Measurements from ENCODE around the gene ZG16. TPM values are rescaled to one million over a fixed set of nuclear protein-coding genes. Genes with fewer than 3 reads are reported as not detected.

ZG16 gene
- total and polyA plus RNA-seq, 9 of the 15 experiments (the other 6 are each of a cell fraction or from before 2014, with no cell fraction given), result 0.04 TPM; not detected in 8

DNA sequence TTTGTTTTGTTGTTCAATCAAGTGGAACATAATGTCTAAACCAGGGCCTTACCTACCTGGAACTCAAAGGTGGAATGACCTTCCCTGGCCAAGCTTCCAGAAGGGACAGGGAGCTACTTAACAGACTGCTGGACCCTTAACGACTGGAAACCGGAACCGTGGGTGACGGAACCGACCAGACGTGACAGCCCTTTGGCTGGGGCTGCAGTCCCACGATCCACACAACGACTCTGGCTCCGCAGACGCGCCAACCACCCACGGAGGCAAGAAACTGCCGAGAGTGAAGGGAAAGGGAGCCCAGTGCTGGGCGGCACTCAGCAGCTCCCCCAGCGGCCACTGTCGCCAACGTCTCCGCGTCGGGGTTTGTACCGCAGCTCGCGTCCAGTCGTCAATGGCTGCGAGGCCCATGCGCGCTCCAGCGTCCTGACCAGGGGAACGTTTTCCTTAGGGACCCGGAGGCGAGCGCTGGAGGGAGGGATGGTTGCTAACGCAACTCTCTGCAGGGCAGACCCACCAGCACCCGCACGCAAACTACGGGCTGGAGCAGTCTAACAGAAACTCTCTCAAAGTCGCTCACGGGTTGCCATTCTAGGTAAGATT lies 6.9 kb downstream of the ZG16 start (continued):
- TF ChIP-seq NUFIP1 (IDR thresholded peaks at IDR 0.05; ENCODE audit: partially characterized antibody) (no peak), FOXK2 (conservative IDR thresholded peaks at IDR 0.05 in 1 of 2, IDR thresholded peaks at IDR 0.05 in 1 of 2; ENCODE audit: low read depth in 2 of 2) (no peak), ADNP (tag; IDR thresholded peaks at IDR 0.05) (0 out of 2 replicates have a peak, but pooled peaks have one; percentile 29), HMBOX1 (IDR thresholded peaks at IDR 0.05) (no peak), RB1 (IDR thresholded peaks at IDR 0.05; ENCODE audit: low read depth) (peak; percentile 41; the same call in 1 of the 2 replicates), CBX5 (IDR thresholded peaks at IDR 0.05; ENCODE audit: borderline replicate concordance, low read depth) (peak; percentile 83; the same call in 1 of the 2 replicates), ZBTB17 (CRISPR knock-in tag; IDR thresholded peaks at IDR 0.05) (no peak), TFAP4 (CRISPR knock-in tag; IDR thresholded peaks at IDR 0.05; ENCODE audit: borderline replicate concordance) (peak; percentile 60; the same call in 1 of the 2 replicates), MAFF (IDR thresholded peaks at IDR 0.05; ENCODE audit: low read length) (no peak), ZNF589 (CRISPR knock-in tag; IDR thresholded peaks at IDR 0.05; ENCODE audit: low read depth) (no peak), NONO (IDR thresholded peaks at IDR 0.05; ENCODE audit: low read depth in 2 of 2, low read length in 1 of 2) (0 out of 4 replicates have a peak, but pooled peaks of 1 of the 2 experiments have one; percentile 42), EHMT2 (IDR thresholded peaks at IDR 0.05) (peak; percentile 75; the same call in 1 of the 2 replicates), MYC (IDR thresholded peaks at IDR 0.05; ENCODE audit: low read depth, low read length) (peak; percentile 37; the same call in 1 of the 2 replicates), MYC (CRISPR knock-in tag; IDR thresholded peaks at IDR 0.05; ENCODE audit: borderline replicate concordance, low read depth) (no peak), ZNF398 (CRISPR knock-in tag; IDR thresholded peaks at IDR 0.05) (no peak), SOX6 (IDR thresholded peaks at IDR 0.05) (peak; percentile 42; the same call in 1 of the 2 replicates), MAZ (CRISPR knock-in tag; conservative IDR thresholded peaks at IDR 0.05 in 1 of 2, IDR thresholded peaks at IDR 0.05 in 1 of 2) (peak in 1 of 2 experiments; percentile 44; a peak in 1 of 4 replicates)
- TF ChIP-seq, protein P1, sequence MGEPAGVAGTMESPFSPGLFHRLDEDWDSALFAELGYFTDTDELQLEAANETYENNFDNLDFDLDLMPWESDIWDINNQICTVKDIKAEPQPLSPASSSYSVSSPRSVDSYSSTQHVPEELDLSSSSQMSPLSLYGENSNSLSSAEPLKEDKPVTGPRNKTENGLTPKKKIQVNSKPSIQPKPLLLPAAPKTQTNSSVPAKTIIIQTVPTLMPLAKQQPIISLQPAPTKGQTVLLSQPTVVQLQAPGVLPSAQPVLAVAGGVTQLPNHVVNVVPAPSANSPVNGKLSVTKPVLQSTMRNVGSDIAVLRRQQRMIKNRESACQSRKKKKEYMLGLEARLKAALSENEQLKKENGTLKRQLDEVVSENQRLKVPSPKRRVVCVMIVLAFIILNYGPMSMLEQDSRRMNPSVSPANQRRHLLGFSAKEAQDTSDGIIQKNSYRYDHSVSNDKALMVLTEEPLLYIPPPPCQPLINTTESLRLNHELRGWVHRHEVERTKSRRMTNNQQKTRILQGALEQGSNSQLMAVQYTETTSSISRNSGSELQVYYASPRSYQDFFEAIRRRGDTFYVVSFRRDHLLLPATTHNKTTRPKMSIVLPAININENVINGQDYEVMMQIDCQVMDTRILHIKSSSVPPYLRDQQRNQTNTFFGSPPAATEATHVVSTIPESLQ (CRISPR knock-in tag; IDR thresholded peaks at IDR 0.05), result no peak
- TF ChIP-seq, protein P2, sequence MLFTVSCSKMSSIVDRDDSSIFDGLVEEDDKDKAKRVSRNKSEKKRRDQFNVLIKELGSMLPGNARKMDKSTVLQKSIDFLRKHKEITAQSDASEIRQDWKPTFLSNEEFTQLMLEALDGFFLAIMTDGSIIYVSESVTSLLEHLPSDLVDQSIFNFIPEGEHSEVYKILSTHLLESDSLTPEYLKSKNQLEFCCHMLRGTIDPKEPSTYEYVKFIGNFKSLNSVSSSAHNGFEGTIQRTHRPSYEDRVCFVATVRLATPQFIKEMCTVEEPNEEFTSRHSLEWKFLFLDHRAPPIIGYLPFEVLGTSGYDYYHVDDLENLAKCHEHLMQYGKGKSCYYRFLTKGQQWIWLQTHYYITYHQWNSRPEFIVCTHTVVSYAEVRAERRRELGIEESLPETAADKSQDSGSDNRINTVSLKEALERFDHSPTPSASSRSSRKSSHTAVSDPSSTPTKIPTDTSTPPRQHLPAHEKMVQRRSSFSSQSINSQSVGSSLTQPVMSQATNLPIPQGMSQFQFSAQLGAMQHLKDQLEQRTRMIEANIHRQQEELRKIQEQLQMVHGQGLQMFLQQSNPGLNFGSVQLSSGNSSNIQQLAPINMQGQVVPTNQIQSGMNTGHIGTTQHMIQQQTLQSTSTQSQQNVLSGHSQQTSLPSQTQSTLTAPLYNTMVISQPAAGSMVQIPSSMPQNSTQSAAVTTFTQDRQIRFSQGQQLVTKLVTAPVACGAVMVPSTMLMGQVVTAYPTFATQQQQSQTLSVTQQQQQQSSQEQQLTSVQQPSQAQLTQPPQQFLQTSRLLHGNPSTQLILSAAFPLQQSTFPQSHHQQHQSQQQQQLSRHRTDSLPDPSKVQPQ (CRISPR knock-in tag; IDR thresholded peaks at IDR 0.05; ENCODE audit: borderline replicate concordance), result no peak
